Right cardiac atrium (tissue), 5 donors: Measurements from ENCODE around the gene TSPAN13. TPM values are rescaled to one million over a fixed set of nuclear protein-coding genes. Genes with fewer than 3 reads are reported as not detected.

Experiments used
- ATAC-seq, 2 donors: fragments of 200-7000 bp; cut with Tn5 transposase; one replicate each; pipeline versions ENCODE4 v1.8.0 to v1.9.1; 2020; ENCODE audit warnings: moderate library complexity in 2 of 2, mild to moderate bottlenecking in 1 of 2
- DNase-seq, 3 donors: peaks; one replicate each; pipeline ENCODE4 v3.0.0-alpha.2; 2020
- H3K27ac ChIP-seq: one replicate; pipeline ENCODE4 v1.5.1; 2013; ENCODE audit warnings: mild to moderate bottlenecking, low read length, control low read depth, moderate library complexity
- H3K27me3 ChIP-seq: one replicate; pipeline ENCODE4 v1.6.1; 2013; ENCODE audit not compliant: control insufficient read depth, insufficient read depth
- H3K4me1 ChIP-seq: one replicate; pipeline ENCODE4 v1.6.1; 2013; ENCODE audit warnings: low read length; ENCODE audit not compliant: control insufficient read depth, insufficient read depth
- H3K4me3 ChIP-seq: one replicate; pipeline ENCODE4 v1.5.1; 2013; ENCODE audit warnings: low read length, control low read depth
- H3K9me3 ChIP-seq: one replicate; pipeline ENCODE4 v1.6.1; 2013; ENCODE audit warnings: low read length; ENCODE audit not compliant: control insufficient read depth
- WGBS: extraction: QIAGEN DNeasy Blood & Tissue Kit; methylation state at CpG from one replicate; pipeline ENCODE4 v1.1.7; 2013; 5-methylcytosine and 5-hydroxymethylcytosine counted together
- intact Hi-C, 4 donors: fragments of 100-400 bp; cut with DNase I; formaldehyde crosslinking; loops; one replicate each; pipeline versions ENCODE4 v1.11.0 to v1.14.0; 2022 to 2023
- polyA plus RNA-seq: library from polyadenylated mRNA; stranded (reverse); fragments of 200-250 nt; gene quantifications from one replicate; pipeline ENCODE4 v1.2.3, GENCODE V29; 2013
- total RNA-seq, 4 donors: library from RNA; stranded (reverse); fragmentation: NEBNext Ultra II Directional; extraction: Animal tissue kit (Norgen Biotek cat#: 25700); gene quantifications; one replicate each; pipeline ENCODE4 v1.2.1, GENCODE V29; 2021
- donor health status: healthy with polysubstance abuse.
- donor health status: DM: no; HTN: yes; CAD: no.
- donor health status: DM: no; HTN: no; CAD: no.
- donor health status: DM: no; HTN: yes; CAD: no; lungs with severe emphysema.
- donor health status: DM: yes; HTN: yes; CAD: no.

The TSPAN13 gene
- total and polyA plus RNA-seq, 5 donors, result 6.9 to 16.1 (median 10.9) TPM

DNA sequence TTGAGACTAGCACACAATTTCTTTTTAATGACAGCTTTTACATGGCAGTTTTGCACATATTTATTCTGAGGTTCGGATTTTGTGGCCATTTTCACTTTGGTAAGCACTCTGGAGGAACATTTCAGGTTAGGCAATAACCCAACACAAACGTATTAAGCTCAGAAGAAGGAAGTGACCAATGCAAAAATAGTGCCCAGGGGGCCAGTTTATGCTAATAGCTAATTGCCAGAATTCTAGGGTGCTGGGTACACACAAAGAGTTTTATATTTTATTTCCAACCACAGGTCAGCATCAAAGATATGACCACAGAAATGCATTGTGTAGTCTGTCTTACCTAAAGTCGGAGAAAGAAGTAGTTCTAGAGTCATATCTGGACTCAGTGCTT is 59.7 kb downstream of the TSPAN13 start:
- H3K9me3 ChIP-seq, result no peaks in the 10 kb centered on the region
- peak in 1 of 3 donors; percentile 20 for DNase-seq
- 59% methylated on average over 3 of the region's 3 CpGs for WGBS

DNA sequence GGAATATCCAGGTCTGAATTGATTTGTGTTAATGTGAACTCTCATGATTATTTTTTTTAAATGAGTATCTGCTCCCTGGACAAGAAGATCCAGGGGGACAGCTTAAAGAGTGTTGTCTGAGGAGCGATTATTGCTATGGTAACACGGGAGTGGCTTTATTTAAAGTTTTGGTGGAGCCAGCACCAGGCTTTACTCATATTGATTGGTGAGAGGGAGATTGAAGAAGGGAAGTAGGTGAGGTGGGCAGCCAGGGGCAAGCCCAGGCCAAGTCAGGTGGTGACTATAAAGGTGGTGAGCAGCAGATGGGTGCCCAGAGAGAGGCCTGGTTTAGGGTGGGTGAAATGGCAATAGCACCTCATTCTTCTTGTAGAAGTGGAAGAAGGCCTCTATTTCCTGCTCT is 61.4 kb downstream of the TSPAN13 start:
- Histone ChIP-seq H3K4me1 (no peaks in the 10 kb centered on the region), H3K9me3 (no peaks in the 10 kb centered on the region), H3K4me3 (no peak overlapping the region), H3K27ac (no peak overlapping the region), H3K27me3 (no peaks in the 10 kb centered on the region)
- ATAC-seq (no peak), DNase-seq (no peak)
- intact Hi-C loops, result no loop called here
- WGBS, result 95% methylated on average over 2 of the region's 2 CpGs

More for the DNA sequence above, 59.7 kb downstream of the TSPAN13 start:
- no peak for ATAC-seq
- Histone ChIP-seq H3K4me1 (no peaks in the 10 kb centered on the region), H3K27ac (no peak overlapping the region), H3K27me3 (no peaks in the 10 kb centered on the region), H3K4me3 (no peak overlapping the region)
- intact Hi-C loops, result no loop called here

DNA sequence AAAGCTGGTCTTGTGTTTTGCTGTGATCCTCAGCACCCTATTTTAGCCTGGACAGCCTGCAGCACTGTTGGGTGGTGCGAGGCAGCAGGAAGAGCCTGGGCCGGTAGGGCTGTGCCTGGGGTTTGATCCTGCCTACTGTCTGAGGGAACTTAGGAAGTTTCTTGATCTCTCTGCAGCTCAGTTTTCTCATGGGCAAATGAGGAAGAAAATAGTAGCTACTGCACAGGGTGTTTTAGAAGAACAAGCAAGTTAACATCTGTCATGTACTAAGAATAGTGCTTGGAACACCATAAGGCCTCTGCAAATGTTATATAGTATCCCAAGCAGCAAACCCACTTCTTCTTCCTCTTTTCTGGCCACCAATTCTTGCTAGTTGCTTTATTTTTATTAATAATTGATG is 63.3 kb downstream of the TSPAN13 start:
- H3K4me3 ChIP-seq, result no peak overlapping the region
- H3K4me1 ChIP-seq, result no peaks in the 10 kb centered on the region
- ATAC-seq, result peak in 1 of 2 donors; percentile 43
- intact Hi-C loops, result no loop called here
- peak in 2 of 3 donors; percentile 29 to 41 for DNase-seq
- no peak overlapping the region for H3K27ac ChIP-seq
- H3K27me3 ChIP-seq, result no peaks in the 10 kb centered on the region
- no peaks in the 10 kb centered on the region for H3K9me3 ChIP-seq
- 56% methylated on average over 2 of the region's 2 CpGs for WGBS

DNA sequence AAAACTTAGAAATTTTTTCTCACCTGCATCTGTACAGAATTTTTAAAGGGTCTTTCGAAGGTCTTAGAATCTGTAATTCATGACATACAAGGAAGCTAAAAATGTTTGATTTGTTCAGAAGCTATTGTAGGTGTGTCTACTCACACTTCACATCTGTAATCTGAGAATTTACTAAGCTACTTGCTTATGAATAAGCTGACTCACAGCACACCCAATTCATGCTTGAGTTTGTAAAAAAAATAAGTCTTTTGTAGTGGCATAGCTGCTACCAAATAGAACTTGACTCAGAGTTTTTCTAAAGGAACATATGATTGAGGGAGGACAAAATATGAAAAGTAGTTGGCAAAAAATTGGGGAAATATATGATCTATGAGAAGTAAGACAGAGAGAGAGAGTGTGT is 64.0 kb downstream of the TSPAN13 start:
- WGBS, result 96% methylated on average over 1 of the region's 1 CpG
- DNase-seq (no peak), ATAC-seq (no peak)
- no peak overlapping the region for H3K27ac ChIP-seq
- H3K4me1 ChIP-seq, result no peaks in the 10 kb centered on the region
- no peaks in the 10 kb centered on the region for H3K27me3 ChIP-seq
- H3K9me3 ChIP-seq, result no peaks in the 10 kb centered on the region
- no peak overlapping the region for H3K4me3 ChIP-seq
- intact Hi-C loops, result no loop called here

DNA sequence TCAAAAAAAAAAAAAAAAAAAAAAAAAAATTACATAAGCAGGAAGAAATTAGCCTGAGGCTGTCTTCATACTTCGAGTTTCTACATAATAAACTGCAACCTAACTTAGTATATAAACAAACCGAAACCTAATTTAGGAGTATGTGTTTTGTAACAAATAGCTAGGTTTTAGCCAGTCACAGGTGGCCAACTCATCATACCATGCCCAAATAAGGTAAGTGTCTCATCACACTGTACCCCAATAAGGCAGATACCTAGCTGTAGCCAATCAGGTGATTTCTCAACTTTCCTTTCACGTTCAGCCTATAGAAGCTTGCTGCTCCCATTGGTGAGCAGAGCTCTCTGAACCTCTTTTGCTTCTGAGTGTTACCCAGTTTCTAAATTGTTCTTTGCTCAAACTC is 65.2 kb downstream of the TSPAN13 start:
- Histone ChIP-seq H3K27me3 (no peaks in the 10 kb centered on the region), H3K9me3 (no peaks in the 10 kb centered on the region), H3K27ac (no peak overlapping the region), H3K4me1 (no peaks in the 10 kb centered on the region), H3K4me3 (no peak overlapping the region)
- ATAC-seq, result no peak
- intact Hi-C loops, result no loop called here
- DNase-seq, result no peak
- 89% methylated on average over 3 of the region's 3 CpGs for WGBS

DNA sequence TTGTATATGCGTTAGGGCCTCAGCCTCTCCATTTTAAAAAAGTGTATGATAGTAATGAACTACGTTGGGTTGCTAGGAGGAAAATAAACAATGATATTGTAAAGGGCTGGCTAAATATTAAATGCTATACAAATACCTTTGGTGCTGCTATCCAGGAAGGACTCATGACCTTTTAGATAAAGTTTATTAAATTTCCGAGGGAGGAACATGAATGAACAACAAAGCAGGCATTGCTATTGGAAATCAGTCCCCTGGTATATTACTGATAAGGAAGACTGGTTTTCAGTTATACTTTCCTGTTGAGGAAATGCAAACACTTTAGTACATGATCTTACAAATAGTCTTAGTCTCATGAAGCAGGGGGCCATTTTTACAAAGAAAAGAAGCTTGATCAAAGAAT is 68.5 kb downstream of the TSPAN13 start:
- Histone ChIP-seq H3K27me3 (no peaks in the 10 kb centered on the region), H3K4me3 (no peak overlapping the region), H3K9me3 (no peaks in the 10 kb centered on the region), H3K27ac (no peak overlapping the region), H3K4me1 (no peaks in the 10 kb centered on the region)
- ATAC-seq (no peak), DNase-seq (no peak)
- intact Hi-C loops, result no loop called here
- 46% methylated on average over 3 of the region's 3 CpGs for WGBS

DNA sequence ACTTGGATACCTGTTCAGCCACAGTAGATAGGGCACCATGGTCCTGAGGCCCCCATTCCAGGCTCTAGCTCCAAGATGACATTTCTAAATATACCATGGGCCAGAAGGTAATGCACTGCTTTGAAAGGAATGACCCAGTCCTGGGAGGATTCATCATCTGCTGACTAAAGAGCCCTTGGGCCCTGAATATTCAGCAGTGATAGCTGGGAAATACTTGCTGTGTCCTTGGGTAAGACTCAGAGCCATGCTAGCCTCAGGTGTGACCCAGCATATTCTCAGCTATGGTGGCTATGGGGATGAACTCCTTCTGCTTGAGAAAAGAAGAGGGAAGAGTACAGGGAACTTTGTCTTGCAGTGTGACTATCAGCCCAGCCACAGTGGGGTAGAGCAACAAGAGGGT is 72.5 kb downstream of the TSPAN13 start:
- H3K4me3 ChIP-seq, result no peak overlapping the region
- DNase-seq (no peak), ATAC-seq (no peak)
- H3K27ac ChIP-seq, result no peak overlapping the region
- H3K27me3 ChIP-seq, result no peaks in the 10 kb centered on the region
- intact Hi-C loops, result no loop called here
- no peaks in the 10 kb centered on the region for H3K9me3 ChIP-seq
- no peaks in the 10 kb centered on the region for H3K4me1 ChIP-seq

DNA sequence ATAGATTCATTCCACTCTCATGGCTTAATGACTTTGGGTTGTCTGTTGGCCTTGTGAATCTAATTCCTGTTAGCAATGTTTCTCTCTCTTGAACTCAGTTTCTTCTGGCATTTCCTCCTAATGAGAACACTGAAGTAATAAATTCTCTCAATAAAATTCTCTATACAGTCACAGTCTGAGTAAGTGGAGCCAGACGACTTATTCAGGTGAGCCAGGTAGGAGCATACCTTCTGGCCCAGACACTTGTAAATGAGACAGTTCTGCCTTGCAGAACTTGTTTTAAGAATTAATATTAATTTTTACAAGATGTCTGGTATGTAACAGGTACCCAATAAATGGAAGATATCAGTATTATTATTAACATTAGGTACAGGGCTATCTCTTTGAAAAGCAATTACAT is 79.8 kb downstream of the TSPAN13 start:
- intact Hi-C loops, result no loop called here

More for the DNA sequence above, 79.8 kb downstream of the TSPAN13 start:
- ATAC-seq (no peak), DNase-seq (no peak)
- Histone ChIP-seq H3K27me3 (no peaks in the 10 kb centered on the region), H3K9me3 (no peaks in the 10 kb centered on the region), H3K27ac (no peak overlapping the region), H3K4me3 (no peak overlapping the region), H3K4me1 (no peaks in the 10 kb centered on the region)
- WGBS, result 93% methylated on average over 1 of the region's 1 CpG

Other genes starting within 250 kb of the TSPAN13 start
- not detected for gene LRRC72, start 226.9 kb upstream of the TSPAN13 start, total RNA-seq
- gene LRRC72, start 226.9 kb upstream of the TSPAN13 start, polyA plus RNA-seq, result not detected
- gene ANKMY2, start 108.0 kb upstream of the TSPAN13 start, total RNA-seq, result 10 to 100 TPM; 28.4 to 41.3 (median 34.4) TPM
- 23.7 TPM for gene ANKMY2, start 108.0 kb upstream of the TSPAN13 start, polyA plus RNA-seq
- gene BZW2, start 107.6 kb upstream of the TSPAN13 start, total RNA-seq, result 100 to 1,000 TPM; 124 to 214 (median 175) TPM
- gene BZW2, start 107.6 kb upstream of the TSPAN13 start, polyA plus RNA-seq, result 180 TPM
- not detected for gene AGR2, start 51.2 kb downstream of the TSPAN13 start, total RNA-seq
- gene AGR2, start 51.2 kb downstream of the TSPAN13 start, polyA plus RNA-seq, result 0.16 TPM
- not detected for gene AGR3, start 128.2 kb downstream of the TSPAN13 start, total RNA-seq
- gene AGR3, start 128.2 kb downstream of the TSPAN13 start, polyA plus RNA-seq, result not detected